ENCODE results near the gene PRR3. TPM values are rescaled to one million over a fixed set of nuclear protein-coding genes. Genes with fewer than 3 reads are reported as not detected.
A peak's percentile ranks its signal among the peaks of the same experiment; 100 is the strongest.

The PRR3 gene
- total and polyA plus RNA-seq, 2 of the 4 experiments (the other 2 are of a cell fraction), result 7.2 to 17.3 TPM

- Histone ChIP-seq H3K79me1 (ENCODE audit: low read depth in 1 of 2, low read length in 2 of 2) (peaks cover 16 to 18% of the 10 kb centered on the region in 2 experiments), H3K4me1 (ENCODE audit: control insufficient read depth, insufficient read depth, low read length) (peaks cover 7% of the 10 kb centered on the region), H3K4ac (ENCODE audit: low read depth, low read length) (peak overlapping the region; percentile 41), H4K20me1 (ENCODE audit: insufficient read depth, low read length) (peaks cover 5% of the 10 kb centered on the region; the same call in 1 of the 2 replicates), H2AK5ac (ENCODE audit: low read depth, low read length) (no peak overlapping the region; the same call in 1 of the 2 replicates), H3K27me3 (ENCODE audit: control insufficient read depth, insufficient read depth, low read length) (no peaks in the 10 kb centered on the region), H3K23ac (ENCODE audit: low read depth, low read length) (no peak overlapping the region; the same call in 1 of the 2 replicates), H3K36me3 (ENCODE audit: control insufficient read depth, insufficient read depth, low read length) (peaks cover 59% of the 10 kb centered on the region), H4K8ac (ENCODE audit: low read depth in 2 of 2, low read length in 2 of 2) (peak overlapping the region in 1 of 2 experiments; percentile 20; a peak in 2 of 4 replicates), H2BK20ac (ENCODE audit: low read depth, low read length) (no peak overlapping the region), H3K27ac (ENCODE audit: insufficient read depth, low read length) (peak overlapping the region; percentile 85; the same call in 1 of the 2 replicates), H2BK120ac (ENCODE audit: low read depth, low read length) (no peak overlapping the region), H2BK5ac (ENCODE audit: low read depth, low read length, poor library complexity, severe bottlenecking) (peak overlapping the region; percentile 16), H3K18ac (ENCODE audit: low read depth, low read length) (peak overlapping the region; percentile 24; the same call in 1 of the 2 replicates), H2BK15ac (ENCODE audit: low read depth, low read length) (no peak overlapping the region), H3K9ac (ENCODE audit: low read depth, low read length) (no peak overlapping the region; the same call in 1 of the 2 replicates), H3K4me3 (ENCODE audit: insufficient read depth, low read depth, low read length) (no peak overlapping the region), H3K9me1 (ENCODE audit: insufficient read depth, low read length) (no peaks in the 10 kb centered on the region; the same call in 1 of the 2 replicates), H3K56ac (ENCODE audit: extremely low read depth, insufficient read depth, low read length) (no peak overlapping the region), H4K91ac (ENCODE audit: insufficient read depth, low read depth, low read length) (0 out of 2 replicates have a peak overlapping the region, but pooled peaks have one; percentile 2), H4K5ac (ENCODE audit: low read depth, low read length) (peak overlapping the region; percentile 44; the same call in 1 of the 2 replicates), H2AK9ac (replicated peaks; ENCODE audit: low read depth, low read length, poor library complexity) (peak overlapping the region; percentile 17), H3K14ac (replicated peaks; ENCODE audit: low read depth, low read length) (no peak overlapping the region; the same call in 1 of the 2 replicates), H3K4me2 (ENCODE audit: low read depth, low read length) (no peak overlapping the region), H3K9me3 (ENCODE audit: control insufficient read depth, insufficient read depth, low read length) (no peaks in the 10 kb centered on the region), H2AFZ (replicated peaks; ENCODE audit: low read length, poor library complexity) (no peak overlapping the region)
- 100% methylated on average over 4 of the region's 8 CpGs; no CpG with 5 or more reads in 1 of the 2 experiments for WGBS, 2 experiments (ENCODE audit: extremely low coverage in 2 of 2, insufficient read length in 1 of 2)
- ChIA-PET POLR2A (ENCODE audit: unreplicated experiment) (interaction anchor here (0.6 kb wide), 1 partner anchor 93 kb away, joined by 3 read pairs; no protein-coding TSS in a partner anchor), CTCF (interaction anchor here (0.8 to 1.4 kb wide), 2 partner anchors 21 to 45 kb away, joined by 3 read pairs; no protein-coding TSS in a partner anchor)
- ATAC-seq (ENCODE audit: low read depth), result peak; percentile 12
- intact Hi-C loops (cut with micrococcal nuclease), result no loop called here
- TF ChIP-seq CTCF (conservative IDR thresholded peaks at IDR 0.05; ENCODE audit: low read depth, low read length) (no peak), POLR2A (IDR thresholded peaks at IDR 0.05; ENCODE audit: low read depth, low read length) (no peak), BHLHE40 (IDR thresholded peaks at IDR 0.05; ENCODE audit: low read depth, low read length) (no peak), RFX5 (IDR thresholded peaks at IDR 0.05; ENCODE audit: low read depth, low read length) (no peak), MAFK (IDR thresholded peaks at IDR 0.05; ENCODE audit: low read depth, low read length) (no peak), ELK1 (IDR thresholded peaks at IDR 0.05; ENCODE audit: borderline replicate concordance, low read depth, low read length) (no peak), MAZ (IDR thresholded peaks at IDR 0.05; ENCODE audit: borderline replicate concordance, low read depth, low read length) (no peak), RAD21 (IDR thresholded peaks at IDR 0.05; ENCODE audit: low read length) (no peak), SMC3 (IDR thresholded peaks at IDR 0.05; ENCODE audit: low read depth, low read length) (no peak), RCOR1 (IDR thresholded peaks at IDR 0.05; ENCODE audit: insufficient replicate concordance, low read length) (no peak), CHD1 (IDR thresholded peaks at IDR 0.05; ENCODE audit: low read depth, low read length) (no peak), NFE2L2 (IDR thresholded peaks at IDR 0.05; ENCODE audit: low read depth, low read length) (no peak), MXI1 (IDR thresholded peaks at IDR 0.05; ENCODE audit: borderline replicate concordance, low read depth, low read length) (no peak), FOS (IDR thresholded peaks at IDR 0.05; ENCODE audit: low read depth, low read length) (no peak), CEBPB (IDR thresholded peaks at IDR 0.05; ENCODE audit: low read depth, low read length) (no peak)
- TF ChIP-seq, protein P1, sequence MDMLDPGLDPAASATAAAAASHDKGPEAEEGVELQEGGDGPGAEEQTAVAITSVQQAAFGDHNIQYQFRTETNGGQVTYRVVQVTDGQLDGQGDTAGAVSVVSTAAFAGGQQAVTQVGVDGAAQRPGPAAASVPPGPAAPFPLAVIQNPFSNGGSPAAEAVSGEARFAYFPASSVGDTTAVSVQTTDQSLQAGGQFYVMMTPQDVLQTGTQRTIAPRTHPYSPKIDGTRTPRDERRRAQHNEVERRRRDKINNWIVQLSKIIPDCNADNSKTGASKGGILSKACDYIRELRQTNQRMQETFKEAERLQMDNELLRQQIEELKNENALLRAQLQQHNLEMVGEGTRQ (IDR thresholded peaks at IDR 0.05; ENCODE audit: low read depth, low read length), result no peak
- dilution Hi-C loops (cut with HindIII; ENCODE audit: low sequenced_read_pairs, unreplicated experiment), result no loop called here
- TSS peak; percentile 78 for BruUV-seq (replicated peaks)
- in situ Hi-C loops (cut with MboI; ENCODE audit: low sequenced_read_pairs), result no loop called here
- DNase-seq, result no peak
Observed at GRCh38 chr6:30590509-30590908, 33.4 kb downstream of the PRR3 start.
